GM21786 (cell line): Measurements from ENCODE around the gene IPMK.
"Not testable (repeated sequence)": the region's sequence is repeated elsewhere in the genome, so short reads cannot be mapped to it uniquely, and the experiment has no call there.

Experiments
- ATAC-seq: cut with Tn5 transposase; IDR thresholded peaks from one replicate; pipeline ENCODE4 v1.9.1; 2021; ENCODE audit not compliant: unreplicated experiment

The IPMK gene

DNA sequence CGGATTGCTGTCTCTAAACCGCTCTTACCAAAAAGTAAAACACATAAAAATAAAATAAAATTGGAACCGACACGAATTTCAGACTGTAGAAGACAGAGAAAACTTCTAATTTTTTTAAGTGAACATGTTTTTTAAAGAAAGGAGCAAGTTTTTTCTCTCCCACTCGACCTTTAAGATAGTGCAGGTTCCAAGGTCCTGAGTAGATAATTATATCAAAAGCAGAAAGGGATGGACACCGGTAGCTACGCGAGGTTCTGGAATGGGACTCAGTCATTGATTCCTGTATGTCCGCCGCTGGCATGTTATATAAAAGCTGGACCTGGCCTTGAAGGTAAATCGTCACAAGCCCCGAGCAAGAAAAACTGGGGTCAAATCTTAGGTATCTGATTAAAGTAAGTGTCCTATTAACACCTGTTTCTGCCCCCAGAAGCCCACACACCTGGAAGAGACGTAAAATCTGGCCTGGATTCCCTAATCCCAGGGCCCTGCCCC is 806 bp upstream of the IPMK start:
- no peak for ATAC-seq

- peak; percentile 7 for ATAC-seq
Observed at GRCh38 chr10:58266826-58267712, 625 bp downstream of the IPMK start.

GRCh38 chr10:58266003-58266825 is 1.5 kb downstream of the IPMK start:
- ATAC-seq: peak; percentile 18

- no peak for ATAC-seq
Observed at GRCh38 chr10:58265249-58265648, 2.4 kb downstream of the IPMK start.

- no peak for ATAC-seq
Observed at GRCh38 chr10:58264780-58265179, 2.9 kb downstream of the IPMK start.

DNA sequence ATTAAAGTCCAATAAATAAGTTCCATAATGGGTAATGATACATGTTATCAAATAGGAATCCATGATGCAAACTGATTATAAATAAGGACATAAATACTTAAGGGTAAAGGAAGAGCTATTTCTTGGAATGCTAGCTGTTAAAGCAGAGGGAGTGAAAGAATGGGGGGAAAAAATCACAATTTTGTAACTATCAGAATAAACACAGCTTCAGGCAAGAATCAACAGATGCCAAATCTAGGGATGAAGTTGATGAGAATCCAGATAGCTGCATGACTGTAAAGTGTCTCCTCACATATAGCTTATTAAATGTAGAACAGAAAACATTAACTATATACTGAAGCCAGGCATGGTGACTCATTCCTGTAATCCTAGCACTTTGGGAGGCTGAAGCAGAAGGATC is 4.9 kb downstream of the IPMK start:
- ATAC-seq: no peak

- no peak for ATAC-seq
Observed at GRCh38 chr10:58260334-58260733, 7.4 kb downstream of the IPMK start.

GRCh38 chr10:58258977-58259692 is 8.6 kb downstream of the IPMK start:
- ATAC-seq: no peak

DNA sequence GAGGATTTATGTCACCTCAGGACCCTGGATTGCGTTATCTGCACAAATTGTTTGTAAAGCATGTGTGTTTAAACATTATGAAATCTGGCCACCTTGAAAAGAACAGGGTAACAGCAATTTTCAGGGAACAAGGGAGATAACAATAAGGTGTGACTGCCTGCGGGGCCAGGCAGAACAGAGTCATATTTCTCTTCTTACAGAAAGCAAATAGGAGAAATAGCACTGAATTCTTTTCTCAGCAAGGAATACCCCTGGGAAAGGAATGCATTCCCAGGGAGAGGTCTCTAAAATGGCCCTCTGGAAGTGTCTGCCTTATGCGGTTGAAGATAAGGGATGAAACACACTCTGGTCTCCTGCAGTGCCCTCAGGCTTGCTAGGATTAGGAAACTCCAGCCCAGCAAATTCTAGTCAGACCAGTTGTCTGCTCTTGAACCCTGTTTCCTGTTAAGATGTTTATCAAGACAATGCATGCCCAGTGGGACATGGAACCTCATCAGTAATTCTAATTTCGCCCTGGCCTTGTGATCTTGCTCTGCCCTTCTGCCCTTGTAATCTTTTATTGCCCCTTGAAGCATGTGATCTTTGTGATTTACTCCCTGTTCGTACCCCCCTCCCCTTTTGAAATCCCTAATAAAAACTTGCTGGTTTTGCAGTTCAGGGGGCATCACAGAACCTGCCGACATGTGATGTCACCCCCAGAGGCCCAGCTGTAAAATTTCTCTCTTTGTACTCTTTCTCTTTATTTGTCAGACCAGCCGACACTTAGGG is 11.5 kb downstream of the IPMK start:
- ATAC-seq: not testable (repeated sequence)

- ATAC-seq: no peak
Observed at GRCh38 chr10:58254644-58255043, 13.1 kb downstream of the IPMK start.

- ATAC-seq: no peak
Observed at GRCh38 chr10:58253184-58253583, 14.5 kb downstream of the IPMK start.

- ATAC-seq: not testable (repeated sequence)
Observed at GRCh38 chr10:58244666-58245065, 23.0 kb downstream of the IPMK start.

- not testable (repeated sequence) for ATAC-seq
Observed at GRCh38 chr10:58244242-58244641, 23.5 kb downstream of the IPMK start.

GRCh38 chr10:58243801-58244200 is 23.9 kb downstream of the IPMK start:
- ATAC-seq: not testable (repeated sequence)

GRCh38 chr10:58243269-58243668 is 24.4 kb downstream of the IPMK start:
- no peak for ATAC-seq

GRCh38 chr10:58241346-58241745 is 26.3 kb downstream of the IPMK start:
- no peak for ATAC-seq

GRCh38 chr10:58240531-58240930 is 27.2 kb downstream of the IPMK start:
- no peak for ATAC-seq

GRCh38 chr10:58239561-58240169 is 28.0 kb downstream of the IPMK start:
- no peak for ATAC-seq

DNA sequence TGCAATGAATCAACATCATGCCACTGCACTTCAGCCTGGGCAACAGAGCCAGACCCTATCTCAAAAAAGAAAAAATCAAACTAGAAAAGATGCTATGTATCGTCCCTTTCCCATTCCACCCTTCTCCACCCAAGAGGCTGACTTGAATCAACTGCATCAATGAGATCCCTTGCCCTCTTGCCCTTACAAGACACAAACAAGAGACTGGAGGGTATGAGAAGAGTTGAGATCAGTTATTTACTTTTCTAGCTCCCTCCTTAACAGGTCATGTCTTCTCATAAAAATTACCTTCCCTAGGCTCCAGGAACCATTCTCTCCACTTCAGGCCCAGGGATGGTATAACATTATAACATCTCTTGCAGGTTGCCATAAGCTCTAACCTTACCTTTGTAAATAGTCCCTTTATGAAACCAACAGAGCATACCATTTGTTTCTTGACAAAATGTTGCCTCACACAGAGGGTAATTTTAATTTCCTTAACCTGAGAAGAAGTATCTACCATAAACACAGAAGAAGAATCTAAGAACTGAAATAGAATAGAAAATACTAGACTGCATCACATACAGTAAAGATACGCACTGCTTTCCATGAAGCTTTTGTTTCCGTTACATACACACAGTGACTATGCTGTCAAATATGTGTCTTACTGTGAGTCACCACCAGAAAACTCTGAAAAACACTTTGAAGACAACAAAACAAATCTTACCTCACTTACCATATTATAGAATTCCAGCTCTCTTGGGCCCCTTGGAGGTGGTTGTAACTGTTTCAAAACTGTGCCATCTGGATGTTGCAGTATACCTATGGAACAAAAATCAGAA is 30.5 kb downstream of the IPMK start:
- ATAC-seq: no peak
